GM21381 (cell line): Measurements from ENCODE around the gene TFF3.
"Not testable (repeated sequence)": the region's sequence is repeated elsewhere in the genome, so short reads cannot be mapped to it uniquely, and the experiment has no call there.

Experiments
- ATAC-seq: cut with Tn5 transposase; IDR thresholded peaks from one replicate; pipeline ENCODE4 v1.9.1; 2021; ENCODE audit warnings: mild to moderate bottlenecking, moderate library complexity; ENCODE audit not compliant: unreplicated experiment

Gene TFF3

DNA sequence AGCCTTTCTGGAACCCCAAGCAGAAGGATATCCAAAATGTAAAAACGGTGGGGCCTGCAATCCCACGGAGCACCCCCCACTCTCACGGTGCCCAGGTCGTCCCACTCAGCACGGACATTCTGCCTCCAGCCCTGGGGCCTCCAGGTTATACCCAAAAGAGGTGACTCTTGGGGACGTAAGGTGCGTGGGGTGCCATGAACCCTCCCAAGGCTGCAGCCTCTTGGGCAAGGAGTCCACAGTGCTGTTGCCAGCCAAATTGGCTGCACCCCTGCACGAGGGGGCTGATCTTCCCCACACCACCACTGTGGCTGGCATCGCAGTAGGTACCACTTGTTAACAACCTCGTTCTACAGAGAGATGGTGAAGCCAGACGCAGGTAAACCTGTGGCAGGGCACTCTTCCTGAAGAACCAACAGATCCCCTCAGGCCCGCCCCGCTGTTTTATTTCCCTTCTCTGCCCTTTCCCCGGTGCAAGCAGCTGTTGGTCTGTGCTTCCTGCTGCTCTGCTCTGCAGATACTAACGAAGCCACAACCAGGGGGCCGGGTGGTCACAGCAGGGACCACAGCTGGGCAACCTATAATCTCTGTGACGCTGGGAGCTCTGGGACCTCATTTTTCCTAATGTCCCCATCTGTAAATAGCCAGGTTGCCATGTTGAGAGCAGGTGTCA lies 8.7 kb downstream of the TFF3 start:
- ATAC-seq = no peak

DNA sequence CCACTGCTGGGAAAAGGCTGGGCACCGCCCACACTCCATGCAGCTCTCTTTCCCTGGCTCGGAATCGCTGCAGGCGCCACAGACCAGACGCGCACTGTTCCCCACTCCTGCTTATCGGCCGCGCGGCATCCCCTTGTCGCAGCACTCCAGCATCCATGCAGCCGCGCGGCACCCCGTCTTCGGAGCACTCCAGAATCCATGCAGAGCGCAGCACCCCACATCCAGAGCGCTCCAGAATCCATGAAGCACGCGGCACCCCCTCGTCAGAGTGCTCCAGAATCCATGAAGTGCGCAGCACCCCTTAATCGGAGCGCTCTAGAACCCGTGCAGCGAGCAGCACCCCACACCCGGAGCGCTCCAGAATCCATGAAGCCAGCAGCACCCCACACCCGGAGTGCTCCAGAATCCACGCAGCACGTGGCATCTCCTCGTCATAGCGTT lies 9.5 kb downstream of the TFF3 start:
- no peak for ATAC-seq

DNA sequence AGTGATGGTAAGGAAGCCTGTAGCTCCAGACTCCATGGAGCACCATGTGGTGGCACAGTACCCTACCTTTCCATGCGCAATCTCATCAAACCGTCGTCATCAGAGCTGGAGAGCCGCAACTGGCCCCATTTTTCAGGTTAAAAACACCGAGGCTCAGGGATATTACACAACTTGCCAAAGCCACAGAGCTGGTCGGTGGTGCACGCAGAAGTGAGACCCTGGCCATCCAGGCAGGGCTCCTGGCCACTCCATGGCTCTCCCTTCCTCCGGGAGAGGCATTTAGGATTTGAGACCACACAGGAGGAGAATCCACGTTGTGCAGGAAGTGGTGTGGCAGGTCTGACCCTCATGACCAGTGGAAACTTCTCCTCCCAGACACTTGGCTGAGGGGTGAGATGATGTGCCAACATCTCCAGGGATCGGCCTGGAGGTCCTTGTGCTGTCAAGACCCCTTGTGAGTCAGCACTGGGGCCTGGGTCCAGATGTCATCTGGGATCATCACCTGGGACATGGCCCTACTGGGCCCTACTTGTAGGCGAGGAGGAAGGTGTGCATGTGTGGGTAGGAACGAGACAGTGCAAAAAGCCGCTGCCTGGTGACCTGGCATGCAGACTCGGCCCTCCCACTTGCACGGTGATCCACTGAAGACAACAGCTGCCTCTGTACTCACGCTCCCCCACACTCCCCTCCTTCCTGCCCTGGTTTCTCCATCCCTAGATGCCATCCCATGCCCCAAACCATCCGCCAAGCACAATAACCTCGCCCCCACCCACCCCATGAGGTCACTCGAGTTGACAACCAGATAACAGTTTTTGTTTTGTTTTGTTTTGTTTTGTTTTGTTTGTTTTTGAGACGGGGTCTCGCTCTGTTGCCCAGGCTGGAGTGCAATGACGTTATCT lies 10.4 kb downstream of the TFF3 start:
- ATAC-seq = no peak

DNA sequence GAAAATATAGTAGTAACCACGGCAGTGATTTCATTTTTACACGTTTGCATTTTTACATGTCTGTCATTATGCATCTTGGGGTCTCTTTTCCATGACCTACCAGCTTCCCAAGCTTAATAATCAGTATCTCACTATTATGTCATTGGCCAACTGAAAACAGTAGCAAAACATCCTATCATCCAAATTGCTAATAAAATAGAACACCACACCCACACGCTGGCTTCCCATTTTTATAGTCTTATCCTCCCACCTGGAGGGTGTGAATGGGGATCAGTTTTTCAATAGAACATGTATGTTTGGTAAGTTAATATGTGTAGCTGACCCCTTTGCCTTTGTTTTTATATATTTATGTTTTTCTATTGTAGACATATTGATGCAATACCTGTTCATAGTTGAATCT lies 11.8 kb downstream of the TFF3 start:
- no peak for ATAC-seq

DNA sequence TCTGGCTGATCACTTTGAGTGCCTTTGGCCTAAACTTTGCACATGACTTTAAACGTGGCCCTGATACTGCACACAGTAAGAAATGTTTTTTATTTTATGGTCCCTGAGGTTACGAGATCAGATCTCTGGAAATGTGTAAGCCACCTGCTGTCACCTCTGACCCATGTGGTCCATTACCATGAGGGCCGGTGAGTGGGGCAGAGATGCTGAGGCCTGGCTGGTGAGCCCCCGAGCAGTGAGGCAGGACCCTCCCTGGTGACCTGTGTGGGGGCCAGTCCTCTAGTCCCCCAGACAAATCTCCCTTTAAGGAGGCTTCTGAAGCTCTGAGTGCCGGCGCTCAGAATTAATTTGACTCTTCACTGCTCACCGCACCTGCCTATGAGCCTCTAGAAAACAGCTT lies 12.4 kb downstream of the TFF3 start:
- no peak for ATAC-seq

DNA sequence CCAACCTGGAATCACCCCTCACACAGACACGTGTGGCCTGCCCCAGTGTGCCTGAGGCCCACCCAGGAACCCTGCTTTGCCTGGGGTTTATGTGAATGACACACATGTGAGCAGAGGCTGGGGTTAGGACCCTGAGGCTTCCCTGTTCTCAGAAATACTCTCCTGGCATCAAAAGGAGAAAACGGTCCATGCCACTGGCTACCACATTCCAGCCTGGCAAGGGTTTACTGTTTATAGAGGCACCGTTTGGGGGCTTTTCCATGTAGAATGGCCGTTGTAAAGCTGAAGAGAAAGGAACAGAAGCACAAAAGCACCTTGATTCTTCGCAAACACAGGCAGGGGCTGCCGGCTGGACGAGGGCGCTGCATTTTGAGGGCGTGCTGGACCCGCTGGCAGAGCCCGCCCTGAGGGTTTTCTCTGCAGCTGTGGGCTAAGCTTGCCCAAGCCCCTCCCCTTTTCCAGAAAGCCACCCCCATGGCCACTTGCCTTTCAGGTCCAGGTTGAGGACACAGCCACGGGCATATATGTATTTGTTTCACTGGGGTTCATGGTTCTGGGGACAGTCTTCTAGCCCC lies 13.0 kb downstream of the TFF3 start:
- ATAC-seq = no peak

DNA sequence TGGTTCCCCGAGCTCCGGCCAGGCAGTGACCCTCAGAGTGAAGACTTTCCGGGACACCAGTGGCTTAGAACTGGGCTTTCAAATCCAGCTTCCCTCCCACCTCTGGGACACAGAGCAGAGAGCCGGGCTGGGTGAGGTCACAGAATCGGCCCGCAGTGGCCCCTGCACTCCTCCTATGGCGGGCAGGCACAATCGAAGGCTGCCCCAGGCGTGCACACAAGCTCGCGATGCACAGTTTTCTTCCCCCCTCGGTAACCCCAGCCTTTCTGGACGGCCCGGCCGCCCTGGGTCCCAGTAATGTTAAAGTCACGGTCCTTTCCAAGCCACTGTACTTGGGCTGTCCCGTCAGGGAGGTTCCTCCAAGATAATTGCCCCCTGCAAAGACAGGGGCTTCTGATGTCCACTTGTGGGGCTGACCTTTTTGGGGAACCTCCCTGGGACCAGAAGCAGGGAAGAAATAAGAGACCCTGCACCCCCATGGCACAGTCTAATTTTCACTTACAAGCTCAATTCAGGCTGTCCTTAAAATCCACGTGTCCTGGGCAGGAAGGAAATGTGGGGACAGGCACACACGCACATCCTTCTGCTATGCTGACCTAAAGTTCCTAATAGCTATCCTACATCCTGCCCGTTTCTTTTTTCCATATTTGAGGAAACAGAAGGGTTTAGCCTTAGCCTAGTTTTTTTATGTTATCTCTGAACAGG lies 13.7 kb downstream of the TFF3 start:
- ATAC-seq = no peak

DNA sequence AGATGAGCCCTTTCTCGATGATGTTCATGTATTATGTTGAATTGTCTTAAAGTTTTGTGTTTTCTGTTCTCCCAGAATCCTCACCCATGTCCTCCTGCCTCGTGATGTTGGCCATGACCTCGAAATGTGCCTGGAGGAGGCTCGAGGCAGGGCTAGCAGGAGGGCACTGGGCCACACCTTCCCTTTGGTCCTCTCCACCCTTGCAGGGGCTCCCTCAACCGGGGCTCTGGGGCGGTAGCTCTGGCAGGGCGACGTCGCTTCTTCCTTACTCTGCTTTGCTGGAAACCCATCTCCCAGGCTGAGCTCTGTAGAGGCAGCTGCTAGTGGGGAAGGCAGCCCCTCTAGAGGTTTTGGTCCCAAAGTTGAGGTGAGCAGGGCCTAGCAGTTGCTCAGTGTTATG lies 14.3 kb downstream of the TFF3 start:
- ATAC-seq = no peak

DNA sequence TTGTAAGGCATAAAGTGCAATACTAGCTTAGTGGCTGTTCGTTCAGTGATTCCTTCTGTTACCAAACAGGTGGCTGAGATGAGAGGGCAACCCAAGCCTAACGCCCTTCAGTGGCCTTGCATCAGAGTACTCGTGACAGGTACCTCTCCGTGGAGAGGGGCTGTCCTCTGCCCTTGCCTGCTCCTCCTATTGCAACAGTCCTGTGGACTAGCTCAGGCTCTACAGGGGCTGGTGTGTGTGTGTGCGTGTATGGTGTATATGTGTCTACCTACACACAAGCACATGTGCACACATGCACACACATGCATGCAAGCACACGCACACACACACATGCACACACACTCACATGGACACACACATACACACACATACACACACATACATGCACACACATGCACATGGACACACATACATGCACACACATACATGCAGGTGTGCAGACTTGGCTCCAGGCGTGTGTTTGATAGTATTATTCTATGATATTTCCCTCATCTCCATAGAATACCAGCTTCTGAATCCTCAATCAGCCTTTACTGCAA lies 15.1 kb downstream of the TFF3 start:
- no peak for ATAC-seq

DNA sequence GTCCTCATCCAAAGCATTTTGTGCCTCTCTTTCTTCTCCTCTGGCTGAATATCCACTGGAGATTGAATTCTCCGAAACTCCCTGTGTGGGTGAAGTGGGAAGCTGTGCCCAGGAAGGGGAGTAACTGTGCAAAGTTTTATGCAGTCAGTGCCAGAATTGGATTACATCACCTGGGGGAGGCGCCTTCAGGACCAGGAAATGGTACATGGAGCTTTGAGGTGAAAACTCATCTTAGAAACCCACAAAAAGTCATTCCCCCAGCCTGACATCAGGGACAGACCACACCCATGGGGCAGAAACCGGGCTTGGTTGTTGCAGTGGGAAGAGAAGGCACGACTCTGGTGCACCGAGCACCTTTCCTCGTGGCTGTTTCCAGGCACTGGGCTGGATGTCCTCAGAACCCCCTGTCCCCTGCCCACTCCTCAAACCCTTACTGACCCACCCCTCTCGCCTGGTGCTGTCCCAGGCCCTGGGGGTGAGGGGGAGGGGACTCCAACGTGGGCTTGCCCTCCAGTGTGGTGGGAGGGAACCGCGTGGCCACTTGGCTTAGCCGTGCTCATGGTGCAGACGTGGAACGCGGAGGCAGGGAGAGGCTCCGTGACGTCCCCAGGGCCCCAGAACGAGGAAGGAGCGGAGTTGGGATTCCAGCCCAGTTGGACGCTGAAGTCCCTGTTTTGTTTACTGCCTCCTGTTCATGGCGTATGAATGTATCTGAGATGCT lies 15.7 kb downstream of the TFF3 start:
- no peak for ATAC-seq

DNA sequence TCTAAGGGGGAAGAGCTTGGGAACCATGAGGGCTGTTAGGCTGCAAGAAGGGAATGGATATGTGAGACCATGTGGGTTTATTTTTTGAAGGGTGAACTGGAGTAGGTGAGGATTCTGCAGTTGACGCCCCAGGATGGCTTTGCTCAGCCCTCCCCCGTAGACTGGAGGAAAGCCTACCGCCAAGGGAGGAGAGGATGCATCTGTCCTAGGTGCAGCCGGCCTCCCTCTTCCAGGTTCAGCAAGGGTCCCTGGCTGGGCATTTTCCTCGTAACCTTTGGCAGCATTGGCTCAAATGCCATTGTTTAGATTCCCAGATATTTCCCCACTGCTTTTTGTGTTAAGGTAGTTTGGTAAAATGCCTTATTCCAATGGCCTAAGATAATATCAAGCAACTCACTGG lies 16.6 kb downstream of the TFF3 start:
- ATAC-seq = no peak

DNA sequence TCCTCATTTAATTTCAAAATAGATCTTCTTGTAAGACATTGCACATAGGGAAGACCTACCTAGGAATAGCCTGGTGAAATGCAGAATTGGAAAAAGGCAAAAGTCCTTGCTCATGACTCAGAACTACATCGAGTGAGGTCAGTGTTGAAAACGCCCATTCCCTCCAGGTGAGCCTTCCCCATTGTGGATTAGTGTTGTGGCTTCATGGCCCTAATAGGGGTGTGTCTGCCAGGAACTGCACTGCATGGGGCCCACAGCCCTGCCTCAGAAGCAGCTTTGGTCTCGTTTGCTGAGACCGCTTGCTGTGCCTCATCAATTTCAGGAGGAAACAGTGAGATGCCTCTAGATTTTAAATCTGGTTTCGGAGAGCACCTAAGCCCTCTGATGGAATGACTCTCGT lies 17.0 kb downstream of the TFF3 start:
- ATAC-seq = no peak

DNA sequence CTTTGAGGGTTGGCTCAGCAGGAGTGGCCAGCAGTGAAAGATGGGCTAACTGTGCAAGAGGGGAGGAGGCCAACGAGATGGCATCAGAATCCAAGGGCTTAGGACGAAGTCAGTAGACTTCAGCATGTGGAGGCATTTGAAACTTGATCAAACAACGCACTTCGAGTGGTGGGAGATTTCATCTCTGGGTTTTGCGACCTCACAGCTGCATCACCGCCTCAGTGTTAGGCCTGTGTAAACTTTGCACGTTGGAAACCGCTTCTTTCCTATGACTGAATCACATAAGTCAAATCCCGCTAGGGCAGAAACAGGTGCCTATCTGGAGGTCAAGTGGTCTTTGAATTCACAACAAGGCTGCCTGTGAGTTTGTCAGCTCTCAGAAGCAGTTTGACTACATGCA lies 17.8 kb downstream of the TFF3 start:
- ATAC-seq = no peak

DNA sequence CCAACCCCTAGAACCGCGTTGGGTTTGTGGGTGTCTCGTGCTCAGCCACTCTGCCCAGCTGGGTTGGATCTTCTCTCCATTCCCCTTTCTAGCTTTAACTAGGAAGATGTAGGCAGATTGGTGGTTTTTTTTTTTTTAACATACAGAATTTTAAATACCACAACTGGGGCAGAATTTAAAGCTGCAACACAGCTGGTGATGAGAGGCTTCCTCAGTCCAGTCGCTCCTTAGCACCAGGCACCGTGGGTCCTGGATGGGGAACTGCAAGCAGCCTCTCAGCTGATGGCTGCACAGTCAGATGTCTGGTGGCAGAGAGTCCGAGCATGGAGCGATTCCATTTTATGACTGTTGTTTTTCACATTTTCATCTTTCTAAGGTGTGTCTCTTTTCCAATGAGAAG lies 18.7 kb downstream of the TFF3 start:
- ATAC-seq = no peak

DNA sequence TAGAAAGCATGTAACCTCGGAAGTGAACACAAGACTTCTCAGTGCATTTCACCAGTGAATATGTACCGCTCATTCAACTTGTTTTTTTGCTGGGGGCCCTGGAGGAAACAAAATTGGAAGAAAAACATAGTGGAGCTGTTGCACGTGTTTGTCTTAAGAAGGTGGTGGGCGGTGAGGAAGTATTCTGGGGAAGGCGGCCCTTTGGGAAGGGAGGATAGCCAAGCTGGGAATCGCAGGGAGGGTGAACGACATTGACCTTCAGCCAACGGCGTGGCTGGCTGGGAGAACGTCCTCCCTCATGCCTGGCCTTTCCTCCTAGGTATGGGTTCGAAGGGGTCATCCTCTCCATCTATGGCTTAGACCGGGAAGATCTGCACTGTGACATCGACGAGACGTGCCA lies 19.4 kb downstream of the TFF3 start:
- no peak for ATAC-seq

DNA sequence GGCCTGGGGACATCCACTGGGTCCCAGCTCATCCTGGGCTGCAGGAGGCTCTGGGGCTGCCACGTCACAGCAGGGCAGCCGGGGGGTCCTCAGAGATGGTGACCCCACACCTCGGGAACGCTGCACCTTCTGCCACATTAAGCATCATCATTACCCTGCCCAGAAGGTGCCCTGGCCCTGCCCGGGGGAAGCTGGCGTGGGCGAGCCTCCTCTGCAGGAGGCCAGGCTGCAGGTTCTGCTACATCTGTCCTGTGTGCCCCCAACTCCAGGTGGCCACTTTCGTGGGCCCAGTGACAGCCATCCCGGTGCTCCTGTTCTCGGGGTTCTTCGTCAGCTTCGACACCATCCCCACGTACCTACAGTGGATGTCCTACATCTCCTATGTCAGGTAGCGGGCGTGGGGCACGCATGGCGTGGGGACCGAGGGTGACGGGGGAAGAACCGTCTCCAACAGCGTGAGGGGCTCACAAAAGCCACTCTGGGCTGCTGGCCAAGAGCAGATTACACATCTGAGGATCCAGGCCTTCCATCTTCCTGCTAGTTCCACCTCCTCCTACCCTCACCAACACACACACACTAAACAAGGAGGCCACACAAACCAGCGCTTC lies 20.8 kb downstream of the TFF3 start:
- no peak for ATAC-seq

DNA sequence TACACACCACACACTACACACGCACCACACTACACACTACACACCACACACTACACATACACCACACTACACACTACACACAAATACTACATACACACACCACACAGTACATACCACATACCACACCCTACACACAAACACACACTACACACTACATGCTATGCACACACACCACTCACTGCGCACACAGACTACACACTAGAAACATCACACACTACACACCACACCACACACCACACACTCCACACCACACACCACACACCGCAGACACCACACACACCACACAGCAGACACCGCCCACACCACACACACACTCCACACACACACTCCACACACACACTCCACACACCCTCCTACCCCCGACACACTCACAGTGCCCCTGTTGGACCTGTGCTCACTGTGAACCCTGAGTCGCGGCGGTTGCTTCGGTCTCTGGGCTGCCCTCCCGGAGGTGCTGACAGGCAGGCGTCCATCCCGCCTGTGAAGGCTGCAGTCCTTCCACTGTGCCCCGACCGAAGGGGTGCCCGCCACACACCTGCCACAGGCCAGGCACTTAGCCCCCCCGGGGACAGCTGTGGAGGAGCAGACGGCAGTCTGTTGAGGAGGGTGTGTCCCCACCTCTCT lies 21.4 kb downstream of the TFF3 start:
- ATAC-seq = no peak

DNA sequence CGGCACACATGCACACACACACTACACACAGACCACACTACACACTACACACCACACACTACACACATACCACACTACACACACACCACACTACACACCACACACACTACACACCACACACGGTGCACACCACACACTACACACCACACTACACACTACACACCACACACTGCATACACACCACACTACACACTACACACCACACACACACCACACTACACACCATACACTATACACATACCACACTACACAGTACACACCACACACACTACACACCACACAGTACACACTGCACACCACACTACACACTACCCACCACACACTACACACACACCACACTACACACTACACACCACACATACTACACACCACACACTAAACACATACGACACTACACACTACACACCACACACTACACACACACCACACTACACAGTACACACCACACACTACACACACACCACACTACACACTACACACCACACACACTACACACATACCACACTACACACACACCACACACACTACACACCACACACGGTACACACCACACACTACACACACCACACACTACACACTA lies 22.6 kb downstream of the TFF3 start:
- ATAC-seq = not testable (repeated sequence)
